Mesendoderm (in vitro differentiated cells): ENCODE results near the gene PPP2R3A.

Experiments used
- DNase-seq: peaks from one replicate; pipeline ENCODE4 v3.0.0; 2013
- H2AK5ac ChIP-seq: 2 replicates; pipeline ENCODE4 v1.6.1; 2013; ENCODE audit warnings: low read length, inconsistent platforms
- H2BK120ac ChIP-seq: 2 replicates; pipeline ENCODE4 v1.6.1; 2013; ENCODE audit warnings: low read depth, mild to moderate bottlenecking, low read length, moderate library complexity, mixed read lengths
- H2BK15ac ChIP-seq: replicated peaks from 2 replicates; pipeline ENCODE4 v1.6.1; 2013; ENCODE audit warnings: low read depth, mild to moderate bottlenecking, moderate library complexity
- H2BK5ac ChIP-seq: 2 replicates; pipeline ENCODE4 v1.6.1; 2013; ENCODE audit warnings: low read length, inconsistent platforms
- H3K18ac ChIP-seq: 2 replicates; pipeline ENCODE4 v1.6.1; 2013; ENCODE audit warnings: mild to moderate bottlenecking, low read length, mixed read lengths
- H3K23ac ChIP-seq: one replicate; pipeline ENCODE4 v1.6.1; 2013; ENCODE audit warnings: low read length
- H3K27ac ChIP-seq: 2 replicates; pipeline ENCODE4 v1.5.1; 2013; ENCODE audit warnings: low read depth, mild to moderate bottlenecking, inconsistent platforms, low read length, moderate library complexity
- H3K27me3 ChIP-seq: 2 replicates; pipeline ENCODE4 v1.6.1; 2013; ENCODE audit warnings: low read length, control low read depth, mild to moderate bottlenecking, inconsistent platforms; ENCODE audit not compliant: insufficient read depth, poor library complexity
- H3K36me3 ChIP-seq: 2 replicates; pipeline ENCODE4 v1.6.1; 2013; ENCODE audit warnings: low read length, inconsistent platforms; ENCODE audit not compliant: control insufficient read depth, insufficient read depth
- H3K4ac ChIP-seq: one replicate; pipeline ENCODE4 v1.6.1; 2013; ENCODE audit warnings: low read depth, mild to moderate bottlenecking, low read length, moderate library complexity
- H3K4me1 ChIP-seq: 2 replicates; pipeline ENCODE4 v1.6.1; 2013; ENCODE audit warnings: low read depth, low read length, inconsistent platforms; ENCODE audit not compliant: control insufficient read depth
- H3K4me2 ChIP-seq: 2 replicates; pipeline ENCODE4 v1.6.1; 2013; ENCODE audit warnings: low read length
- H3K4me3 ChIP-seq: 2 replicates; pipeline ENCODE4 v1.5.1; 2013; ENCODE audit warnings: mild to moderate bottlenecking, low read length
- H3K56ac ChIP-seq: one replicate; pipeline ENCODE4 v1.6.1; 2013; ENCODE audit warnings: low read length
- H3K79me1 ChIP-seq: 2 replicates; pipeline ENCODE4 v1.6.1; 2013; ENCODE audit warnings: low read length, inconsistent platforms
- H3K79me2 ChIP-seq: 2 replicates; pipeline ENCODE4 v1.6.1; 2013; ENCODE audit warnings: mild to moderate bottlenecking, low read length; ENCODE audit not compliant: control insufficient read depth, insufficient read depth
- H3K9ac ChIP-seq: 2 replicates; pipeline ENCODE4 v1.6.1; 2013; ENCODE audit warnings: low read length, inconsistent platforms
- H4K5ac ChIP-seq: one replicate; pipeline ENCODE4 v1.6.1; 2013; ENCODE audit warnings: low read length
- H4K8ac ChIP-seq: one replicate; pipeline ENCODE4 v1.6.1; 2013; ENCODE audit warnings: low read depth, mild to moderate bottlenecking, control low read depth, low read length, moderate library complexity
- WGBS: extraction: QIAGEN DNeasy Blood & Tissue Kit; methylation state at CpG from one replicate; pipeline ENCODE4 v1.1.7; 2013; ENCODE audit warnings: low lambda C conversion rate, missing lambda C conversion rate; ENCODE audit not compliant: insufficient coverage; ENCODE audit errors: extremely low coverage; 5-methylcytosine and 5-hydroxymethylcytosine counted together

PPP2R3A gene

DNA sequence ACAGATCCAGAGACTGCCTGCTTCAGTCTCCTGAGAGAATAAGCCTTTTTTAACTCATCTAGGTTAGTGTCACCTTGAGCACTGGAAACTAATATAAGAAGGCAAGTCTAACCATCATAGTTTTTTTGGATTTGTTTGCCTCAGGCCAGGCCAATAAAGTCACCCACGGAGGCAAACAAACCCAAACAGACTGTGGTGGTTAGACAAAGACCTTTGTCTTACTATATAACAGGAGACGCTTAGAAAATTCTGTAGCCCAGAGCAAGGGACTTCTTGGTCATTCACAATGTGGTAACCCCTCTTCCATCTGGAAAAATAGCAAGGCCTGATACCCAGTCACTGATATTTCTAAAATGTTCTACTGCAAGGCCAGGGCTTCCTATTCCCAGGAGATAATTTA is 45.3 kb upstream of the PPP2R3A start:
- Histone ChIP-seq H4K5ac (no peak overlapping the region), H3K4me1 (peaks cover 3% of the 10 kb centered on the region), H3K4ac (no peak overlapping the region), H3K79me2 (no peaks in the 10 kb centered on the region), H3K23ac (no peak overlapping the region), H2BK120ac (no peak overlapping the region), H3K4me3 (no peak overlapping the region), H2BK15ac (no peak overlapping the region), H2BK5ac (no peak overlapping the region), H3K27ac (no peak overlapping the region), H2AK5ac (no peak overlapping the region), H3K9ac (no peak overlapping the region), H3K79me1 (no peaks in the 10 kb centered on the region), H4K8ac (no peak overlapping the region), H3K4me2 (no peak overlapping the region), H3K27me3 (no peaks in the 10 kb centered on the region), H3K56ac (no peak overlapping the region), H3K36me3 (no peaks in the 10 kb centered on the region), H3K18ac (no peak overlapping the region)
- no peak for DNase-seq
- no CpG with 5 or more reads among the region's 2 CpGs for WGBS

DNA sequence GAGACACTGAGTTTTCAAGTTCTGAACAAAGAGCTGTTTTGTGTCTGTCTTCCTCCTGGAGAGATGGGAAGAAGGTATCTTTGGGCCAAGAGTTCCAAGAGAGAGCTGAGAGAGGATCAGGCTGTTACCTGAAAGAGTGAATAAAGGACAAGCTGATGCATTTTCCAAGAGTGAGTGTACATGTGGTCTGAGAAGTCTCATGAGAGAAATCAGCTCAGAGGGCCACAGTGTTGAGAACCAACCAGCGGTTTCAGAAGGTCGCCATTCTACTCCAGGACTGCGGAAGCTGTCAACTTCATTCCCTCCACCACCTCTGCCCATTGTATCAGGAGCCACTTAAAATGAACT is 42.7 kb upstream of the PPP2R3A start:
- no peaks in the 10 kb centered on the region for H3K27me3 ChIP-seq
- peaks cover 3% of the 10 kb centered on the region for H3K4me1 ChIP-seq
- no peak overlapping the region for H2BK15ac ChIP-seq
- H2BK120ac ChIP-seq = no peak overlapping the region
- H3K4ac ChIP-seq = no peak overlapping the region
- no peak overlapping the region for H3K56ac ChIP-seq
- H3K4me3 ChIP-seq = no peak overlapping the region
- H3K27ac ChIP-seq = no peak overlapping the region
- no peaks in the 10 kb centered on the region for H3K79me2 ChIP-seq
- H2AK5ac ChIP-seq = no peak overlapping the region
- WGBS = no CpG with 5 or more reads among the region's 3 CpGs
- no peak overlapping the region for H3K23ac ChIP-seq
- no peak overlapping the region for H2BK5ac ChIP-seq
- H3K9ac ChIP-seq = no peak overlapping the region
- DNase-seq = no peak
- H4K5ac ChIP-seq = no peak overlapping the region
- no peak overlapping the region for H3K4me2 ChIP-seq
- H3K36me3 ChIP-seq = no peaks in the 10 kb centered on the region
- no peaks in the 10 kb centered on the region for H3K79me1 ChIP-seq
- no peak overlapping the region for H3K18ac ChIP-seq
- no peak overlapping the region for H4K8ac ChIP-seq

DNA sequence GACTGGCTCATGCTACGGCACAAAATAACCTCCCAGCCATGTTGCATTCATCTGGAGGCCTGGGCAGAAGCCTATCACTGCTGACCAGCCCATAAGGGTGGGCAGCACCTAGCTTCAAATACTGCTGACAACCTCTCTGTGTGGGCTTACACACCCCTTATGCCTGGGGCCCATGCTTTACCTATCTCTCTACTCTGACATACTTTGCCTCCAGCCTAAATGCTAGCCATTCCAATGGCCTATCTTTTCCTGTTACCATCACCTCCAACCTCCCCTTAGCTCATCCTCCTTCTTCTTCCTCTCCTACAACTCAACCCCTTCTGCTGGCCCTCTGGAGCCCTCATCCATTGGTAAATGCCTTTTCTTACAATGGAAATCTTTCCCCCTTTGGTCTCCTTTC is 41.0 kb upstream of the PPP2R3A start:
- no peak overlapping the region for H2BK5ac ChIP-seq
- no peak overlapping the region for H4K5ac ChIP-seq
- no peaks in the 10 kb centered on the region for H3K79me1 ChIP-seq
- H3K4me2 ChIP-seq = no peak overlapping the region
- DNase-seq = no peak
- H3K4ac ChIP-seq = no peak overlapping the region
- no peaks in the 10 kb centered on the region for H3K36me3 ChIP-seq
- no peak overlapping the region for H3K27ac ChIP-seq
- H3K27me3 ChIP-seq = no peaks in the 10 kb centered on the region
- H3K18ac ChIP-seq = no peak overlapping the region
- H3K4me3 ChIP-seq = no peak overlapping the region
- no peak overlapping the region for H4K8ac ChIP-seq
- no peak overlapping the region for H3K9ac ChIP-seq
- H3K79me2 ChIP-seq = no peaks in the 10 kb centered on the region
- no peak overlapping the region for H2BK15ac ChIP-seq
- peaks cover 3% of the 10 kb centered on the region for H3K4me1 ChIP-seq
- H2AK5ac ChIP-seq = no peak overlapping the region
- no peak overlapping the region for H3K23ac ChIP-seq
- WGBS = no CpG with 5 or more reads among the region's 1 CpG
- H2BK120ac ChIP-seq = no peak overlapping the region
- H3K56ac ChIP-seq = no peak overlapping the region

DNA sequence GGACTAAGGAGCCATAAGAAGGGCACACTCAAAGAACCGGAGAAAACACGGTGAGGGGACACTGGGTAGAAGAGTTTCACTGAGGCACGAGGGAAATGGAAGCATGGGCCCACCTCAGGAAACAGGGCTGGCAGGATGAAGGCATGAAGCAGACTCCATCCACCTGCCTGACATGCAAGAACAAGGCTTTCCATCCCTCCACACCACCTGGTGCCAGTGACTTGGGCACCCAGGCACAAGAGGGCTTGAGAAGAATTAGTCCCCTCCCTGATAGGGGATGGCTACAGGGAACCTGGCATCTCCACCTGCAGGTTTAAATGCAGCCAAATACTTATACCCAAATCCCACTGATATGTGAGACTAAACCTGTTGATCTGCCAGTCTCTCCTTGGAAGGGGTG is 38.9 kb upstream of the PPP2R3A start:
- Histone ChIP-seq H3K4me2 (no peak overlapping the region), H2BK15ac (no peak overlapping the region), H2AK5ac (no peak overlapping the region), H3K27me3 (no peaks in the 10 kb centered on the region), H3K79me1 (no peaks in the 10 kb centered on the region), H4K8ac (no peak overlapping the region), H2BK5ac (no peak overlapping the region), H3K79me2 (no peaks in the 10 kb centered on the region), H3K4me3 (no peak overlapping the region), H4K5ac (no peak overlapping the region), H3K27ac (no peak overlapping the region), H3K56ac (no peak overlapping the region), H3K23ac (no peak overlapping the region), H3K4ac (no peak overlapping the region), H2BK120ac (no peak overlapping the region), H3K9ac (no peak overlapping the region), H3K36me3 (no peaks in the 10 kb centered on the region), H3K4me1 (peaks cover 3% of the 10 kb centered on the region), H3K18ac (no peak overlapping the region)
- WGBS = no CpG with 5 or more reads among the region's 3 CpGs
- no peak for DNase-seq

- Histone ChIP-seq H3K4me2 (no peak overlapping the region), H3K36me3 (no peaks in the 10 kb centered on the region), H3K4me3 (no peak overlapping the region), H2BK120ac (no peak overlapping the region), H3K79me1 (no peaks in the 10 kb centered on the region), H3K23ac (no peak overlapping the region), H2AK5ac (no peak overlapping the region), H4K5ac (no peak overlapping the region), H3K56ac (no peak overlapping the region), H3K79me2 (no peaks in the 10 kb centered on the region), H3K4me1 (peaks cover 3% of the 10 kb centered on the region), H3K27ac (no peak overlapping the region), H2BK15ac (no peak overlapping the region), H3K4ac (no peak overlapping the region), H3K9ac (no peak overlapping the region), H4K8ac (no peak overlapping the region), H3K27me3 (no peaks in the 10 kb centered on the region), H3K18ac (no peak overlapping the region), H2BK5ac (no peak overlapping the region)
- no CpG with 5 or more reads among the region's 1 CpG for WGBS
- DNase-seq = no peak
Measured at GRCh38 chr3:135927155-135927554, 38.4 kb upstream of the PPP2R3A start.

DNA sequence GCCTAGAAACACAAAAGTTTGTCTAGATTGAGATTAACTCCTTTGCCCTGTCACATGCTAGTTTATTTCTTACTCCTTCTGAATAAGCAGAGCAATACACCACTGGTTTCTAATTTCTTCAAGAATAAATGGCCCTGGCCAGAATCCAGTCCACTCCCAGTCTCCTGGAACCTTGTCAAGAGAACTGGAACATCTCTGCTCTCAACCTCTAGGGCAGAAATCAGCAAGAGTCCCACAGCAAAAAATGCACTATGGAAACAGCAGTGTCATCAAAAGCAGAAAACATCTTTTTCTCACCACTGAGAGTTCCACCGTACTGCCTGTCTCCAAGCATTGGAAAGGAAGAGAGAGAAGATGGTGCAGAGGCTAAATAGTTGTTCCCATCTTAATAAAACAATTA is 35.9 kb upstream of the PPP2R3A start:
- Histone ChIP-seq H2BK15ac (no peak overlapping the region), H3K27me3 (no peaks in the 10 kb centered on the region), H2BK120ac (no peak overlapping the region), H3K9ac (no peak overlapping the region), H3K18ac (no peak overlapping the region), H3K4ac (no peak overlapping the region), H4K8ac (no peak overlapping the region), H3K4me3 (no peak overlapping the region), H3K36me3 (no peaks in the 10 kb centered on the region), H3K4me2 (no peak overlapping the region), H3K4me1 (no peaks in the 10 kb centered on the region), H2AK5ac (no peak overlapping the region), H4K5ac (no peak overlapping the region), H3K27ac (no peak overlapping the region), H3K79me1 (no peaks in the 10 kb centered on the region), H3K23ac (no peak overlapping the region), H3K79me2 (no peaks in the 10 kb centered on the region), H2BK5ac (no peak overlapping the region), H3K56ac (no peak overlapping the region)
- no CpG with 5 or more reads among the region's 1 CpG for WGBS
- DNase-seq = no peak
